Activated effector memory CD4-positive, alpha-beta T cell treated with Interleukin-2 at 50 U/mL for 16 hours (primary cell): ENCODE measurements around the gene MTNR1B.

Experiments used
- DNase-seq: peaks from one replicate; pipeline ENCODE4 v3.0.0-alpha.2; 2020

The MTNR1B gene

DNA sequence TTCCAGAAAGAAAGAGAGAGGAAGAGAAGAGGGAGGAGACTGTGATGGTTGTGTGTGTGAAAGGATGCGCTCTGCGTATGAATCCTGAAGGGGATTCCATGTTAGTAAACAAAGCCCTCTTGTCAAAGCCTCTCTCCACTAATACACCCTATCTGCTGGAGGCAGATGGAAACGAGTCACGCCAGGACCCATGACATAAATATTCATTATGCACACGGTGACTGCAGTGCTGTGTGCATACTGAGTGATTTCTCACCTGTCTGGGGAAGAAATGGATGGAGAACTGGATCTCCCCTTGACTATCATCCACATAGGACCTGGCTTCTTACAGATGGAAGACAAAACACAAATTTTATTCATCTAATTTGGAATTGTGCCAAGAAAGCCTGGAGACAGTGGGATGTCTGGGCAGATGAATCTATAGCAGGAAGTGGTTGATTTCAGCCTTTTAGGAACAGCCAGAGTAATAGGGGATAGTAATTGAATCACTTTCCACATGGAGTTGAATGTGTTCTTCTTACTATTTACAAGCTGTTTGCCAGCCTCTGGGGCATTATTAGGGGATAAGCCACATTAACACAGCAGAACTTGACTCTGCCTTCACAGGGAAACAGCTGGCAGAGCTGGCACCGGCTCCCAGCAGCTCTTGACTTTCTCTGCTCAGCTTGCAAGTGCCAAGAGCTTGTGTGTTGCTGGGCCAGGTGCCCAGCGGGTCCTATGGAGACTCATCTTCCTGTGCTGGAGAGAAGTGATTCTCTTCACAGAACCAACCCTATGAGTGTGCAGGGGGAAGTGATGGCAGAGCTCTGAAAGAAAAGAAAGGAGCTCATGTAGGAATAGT, 9.0 kb downstream of the MTNR1B start:
- no peak for DNase-seq

DNA sequence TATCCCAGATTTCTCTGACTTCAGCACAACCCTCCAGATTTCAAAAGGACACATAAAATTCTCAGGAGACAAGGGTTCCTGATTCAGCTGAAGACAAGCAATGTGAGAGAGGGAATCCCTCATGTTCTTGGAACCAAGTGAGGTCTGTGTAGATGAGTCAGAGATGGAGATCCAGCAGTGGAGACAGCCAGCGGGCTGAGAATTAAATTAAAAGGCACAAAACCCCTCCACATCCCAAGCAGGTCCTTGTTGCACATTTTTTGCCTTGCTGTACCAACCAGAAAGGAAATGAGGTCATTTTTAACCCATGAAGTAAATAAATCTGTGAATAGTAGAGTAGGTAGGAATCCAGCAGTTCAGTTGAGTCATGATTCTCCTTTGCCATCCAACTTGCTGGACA, 9.7 kb downstream of the MTNR1B start:
- DNase-seq = no peak

- no peak for DNase-seq
These were observed 10.9 kb downstream of the MTNR1B start for GRCh38 chr11:92980312-92980711.

GRCh38 chr11:92981508-92982043, 12.1 kb downstream of the MTNR1B start:
- DNase-seq = no peak

- DNase-seq = no peak
These were observed 17.1 kb downstream of the MTNR1B start for GRCh38 chr11:92986585-92986984.

DNA sequence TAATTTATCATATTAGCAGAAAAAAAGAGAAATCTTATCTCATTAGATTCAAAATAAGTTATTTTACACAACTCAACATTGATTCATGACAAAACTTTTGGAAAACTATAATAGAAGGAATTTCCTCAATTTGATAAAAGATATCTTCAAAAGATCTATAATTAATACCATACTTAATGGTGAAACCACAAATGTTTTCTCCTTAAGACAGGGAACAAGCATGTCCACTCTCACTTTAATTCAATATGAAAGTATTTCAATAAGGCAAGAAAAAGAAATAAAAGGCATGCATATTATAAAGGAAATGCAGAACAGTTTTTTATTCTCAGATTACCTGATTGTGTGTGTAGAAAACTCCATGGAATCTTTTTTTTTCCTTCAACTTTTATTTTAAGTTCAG, 23.6 kb downstream of the MTNR1B start:
- DNase-seq = no peak

DNA sequence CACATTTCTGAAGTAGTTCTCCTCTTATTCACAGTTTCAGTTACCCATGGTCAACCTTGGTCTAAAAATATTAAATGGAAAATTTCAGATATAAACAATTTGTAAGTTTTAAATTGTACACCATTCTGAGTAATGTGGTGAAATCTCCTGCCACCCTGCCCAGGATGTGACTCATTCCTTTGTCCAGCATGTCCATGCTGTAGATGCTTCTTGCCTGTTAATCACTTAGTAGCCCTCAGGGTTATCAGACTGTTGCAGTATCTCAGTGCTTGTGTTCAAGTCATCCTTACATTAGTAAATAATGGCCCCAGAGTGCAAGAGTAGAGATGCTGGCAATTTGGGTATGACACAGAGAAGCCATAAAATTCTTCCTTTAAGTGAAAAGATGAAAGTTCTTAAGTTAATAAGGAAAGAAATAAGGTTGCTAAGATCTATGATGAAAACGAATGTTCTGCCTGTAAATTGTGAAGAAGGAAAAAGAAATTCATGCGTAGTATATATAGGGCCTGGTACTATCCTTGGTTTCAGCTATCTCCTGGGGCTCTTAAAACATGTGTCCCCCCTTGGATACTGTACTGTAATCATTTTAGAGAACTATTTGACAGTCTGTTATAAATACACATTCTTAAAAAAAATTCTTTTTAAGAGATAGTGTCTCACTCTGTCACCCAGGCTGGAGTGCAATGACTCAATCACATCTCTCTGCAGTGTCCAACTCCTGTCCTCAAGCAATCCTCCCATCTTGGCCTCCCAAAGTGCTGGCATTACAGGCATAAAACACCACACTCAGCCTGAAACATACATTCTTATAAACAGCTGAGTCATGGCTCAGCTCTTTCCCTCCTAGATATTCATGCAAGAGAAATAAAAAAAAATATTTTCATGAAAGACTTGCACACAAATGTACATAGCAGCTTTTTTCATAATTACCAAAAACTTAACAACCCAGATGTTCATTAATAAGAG, 31.3 kb downstream of the MTNR1B start:
- DNase-seq = no peak

GRCh38 chr11:93001806-93002205, 32.4 kb downstream of the MTNR1B start:
- DNase-seq = no peak

- no peak for DNase-seq
These were observed 32.9 kb downstream of the MTNR1B start for GRCh38 chr11:93002380-93002779.

DNA sequence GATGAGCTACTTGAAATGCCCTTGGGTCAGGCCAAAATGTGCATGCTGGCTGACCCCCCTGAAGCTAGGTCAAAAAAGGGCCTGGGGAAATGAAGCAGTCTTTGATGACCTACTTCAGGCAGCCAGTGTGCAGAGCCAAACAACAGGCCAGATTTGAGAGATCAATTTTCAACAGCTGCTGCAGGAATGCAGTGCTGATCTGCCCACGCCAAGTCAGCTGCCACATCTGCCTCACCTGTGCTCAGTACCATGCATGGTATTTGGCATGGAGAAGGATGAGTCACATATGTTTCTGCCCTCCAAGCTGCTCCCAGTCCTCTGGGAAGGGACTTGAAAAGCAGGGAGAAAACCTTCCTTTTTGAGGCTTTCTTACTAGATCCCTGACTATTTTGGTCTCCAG, 35.8 kb downstream of the MTNR1B start:
- no peak for DNase-seq

- DNase-seq = no peak
These were observed 44.2 kb downstream of the MTNR1B start for GRCh38 chr11:93013646-93014045.

DNA sequence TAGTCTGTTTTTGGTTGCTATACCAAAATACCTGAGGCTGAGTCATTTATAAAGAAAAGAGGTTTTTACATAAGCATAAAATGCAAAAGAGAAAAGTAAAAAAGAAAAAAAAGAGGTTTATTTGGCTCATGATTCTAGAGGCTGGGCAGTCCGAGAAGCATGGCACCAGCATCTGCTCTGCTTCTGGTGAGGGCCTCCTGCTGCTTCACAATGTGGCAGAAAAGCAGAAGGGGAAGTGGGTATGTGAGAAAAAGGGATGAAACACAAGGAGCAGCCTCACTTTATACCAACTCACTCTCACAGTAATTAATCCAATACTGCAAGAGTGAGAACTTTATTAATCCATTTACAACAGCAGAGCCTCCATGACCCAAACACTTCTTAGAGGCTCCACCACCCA, 47.1 kb downstream of the MTNR1B start:
- no peak for DNase-seq

DNA sequence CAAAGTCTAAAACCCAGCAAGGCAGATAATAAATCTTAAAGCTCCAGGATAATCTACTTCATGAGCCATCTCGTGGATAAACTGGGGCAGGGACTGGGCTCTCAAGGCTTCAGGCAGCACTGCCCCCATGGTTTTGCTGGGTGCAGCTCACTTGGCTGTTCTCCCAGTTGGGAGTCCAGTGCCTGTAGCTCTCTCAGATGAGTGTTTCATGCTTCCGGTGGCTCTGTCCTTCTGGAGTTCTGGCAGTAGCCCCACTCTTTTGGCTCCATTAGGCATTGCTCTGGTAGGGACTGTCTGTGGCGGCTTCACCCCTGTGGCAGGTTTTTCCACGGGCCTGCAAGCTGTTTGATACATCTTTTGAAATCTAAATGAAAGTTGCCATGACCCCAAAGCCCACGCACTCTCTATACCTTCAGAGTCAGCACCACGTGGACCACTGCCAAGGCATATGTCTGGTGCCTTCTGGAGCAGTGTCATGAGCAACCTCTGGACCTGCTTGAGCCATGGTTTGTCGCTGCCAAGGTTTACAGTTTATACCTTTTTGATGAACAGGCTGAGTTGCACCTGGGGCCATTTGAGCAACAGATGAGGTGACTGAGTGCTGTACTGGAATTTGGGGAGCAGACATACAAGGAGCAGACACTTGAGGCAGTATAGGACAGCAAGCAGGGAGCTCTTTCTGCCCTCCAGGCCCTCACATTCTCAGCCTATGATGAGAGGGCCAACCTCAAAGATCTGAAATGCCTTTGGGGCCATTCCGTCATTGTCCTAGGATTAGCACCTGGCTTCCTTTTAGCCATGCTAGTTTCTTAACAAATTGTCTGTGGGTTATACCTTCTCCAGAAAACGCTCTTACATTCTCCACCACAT, 48.6 kb downstream of the MTNR1B start:
- DNase-seq = no peak

DNA sequence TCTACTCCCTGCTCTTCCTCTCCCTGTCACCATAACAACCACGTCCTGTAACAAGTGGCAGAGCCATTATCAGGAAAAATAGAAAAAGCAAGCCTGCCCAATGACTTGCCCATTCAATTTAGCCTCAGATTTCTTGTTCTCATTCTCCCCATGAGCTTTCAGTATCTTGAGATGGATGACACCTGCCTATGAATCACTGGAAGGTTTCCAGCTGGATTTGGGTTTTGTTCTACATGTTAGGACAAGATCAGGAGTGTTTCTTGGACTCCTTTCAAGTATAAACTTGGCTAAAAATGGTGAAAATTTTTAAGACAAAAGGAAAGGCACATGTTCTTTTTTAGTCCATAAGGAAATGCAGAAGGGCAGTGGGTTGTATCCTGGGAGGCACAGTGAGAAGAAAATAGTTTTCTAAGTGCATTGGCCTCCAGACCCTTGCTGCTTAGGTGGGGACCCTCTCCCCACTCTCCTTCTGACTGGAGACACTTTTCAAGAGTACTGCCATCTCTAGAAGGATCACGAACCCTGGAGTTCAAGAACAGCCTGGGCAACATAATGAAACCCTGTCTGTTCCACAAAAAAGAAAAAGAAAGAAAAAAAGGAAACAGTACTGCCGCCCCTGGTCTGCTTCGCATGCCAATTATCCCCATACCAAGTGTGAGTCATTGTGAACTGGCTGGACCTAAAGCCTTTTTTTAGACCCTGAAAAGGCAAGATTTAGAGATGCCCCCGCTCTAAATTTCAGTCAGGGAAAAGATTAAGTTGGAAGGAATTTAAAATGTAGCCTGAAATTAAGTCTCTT, 51.0 kb downstream of the MTNR1B start:
- DNase-seq = no peak

DNA sequence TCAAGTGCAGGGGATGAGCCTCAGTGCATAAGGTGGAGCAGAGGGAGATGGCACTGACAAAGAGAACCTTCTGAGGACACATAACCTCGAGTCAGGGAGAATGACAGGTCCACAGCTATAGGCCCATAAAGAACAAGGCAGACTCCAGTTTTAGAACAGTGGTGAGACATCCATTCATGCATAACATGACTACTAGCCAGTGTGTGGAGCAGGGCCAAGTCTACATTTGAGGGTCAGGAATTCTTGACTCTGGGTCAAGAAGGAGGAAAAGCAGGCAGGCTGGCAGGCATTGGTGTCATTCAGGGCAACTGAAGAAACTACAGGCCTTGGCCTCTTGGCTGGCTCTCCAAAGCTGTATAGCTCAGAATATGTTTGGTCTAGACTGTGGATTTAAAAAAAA, 54.9 kb downstream of the MTNR1B start:
- DNase-seq = no peak

DNA sequence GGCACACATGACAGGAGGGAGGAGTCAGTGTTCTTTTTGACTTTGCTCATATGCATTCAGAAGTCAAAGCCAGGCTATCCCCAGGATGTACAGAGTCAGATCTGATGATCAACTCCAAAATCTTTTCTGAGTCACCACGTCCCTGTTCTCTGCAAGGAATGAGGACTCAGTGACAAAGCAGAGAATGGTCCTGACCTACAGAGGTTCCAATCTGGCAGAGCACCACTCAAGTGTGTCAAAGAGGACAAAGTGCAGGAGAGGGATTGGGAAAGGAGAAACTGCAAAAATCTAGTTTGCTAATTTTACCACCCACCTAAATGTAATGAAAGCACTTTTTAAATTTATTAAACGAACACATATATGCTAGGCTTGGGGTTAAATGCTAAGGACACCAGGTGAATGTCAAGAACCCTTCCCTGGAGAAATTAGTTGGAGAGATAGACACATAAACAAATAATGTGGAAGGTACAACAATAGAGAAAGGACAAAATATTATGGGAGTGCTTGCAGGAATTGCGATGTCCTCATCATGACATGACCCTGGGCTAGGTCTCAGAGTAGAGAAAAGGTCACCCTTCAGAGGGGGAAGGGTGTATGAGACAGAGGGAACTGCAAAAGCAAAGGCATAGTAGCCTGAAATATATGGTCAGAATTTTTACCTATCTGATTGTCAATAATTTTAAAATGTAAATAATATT, 56.3 kb downstream of the MTNR1B start:
- no peak for DNase-seq

GRCh38 chr11:93028960-93029522, 59.6 kb downstream of the MTNR1B start:
- DNase-seq = no peak

GRCh38 chr11:93031386-93031785, 61.9 kb downstream of the MTNR1B start:
- no peak for DNase-seq
